ENCODE data around the gene GBX1.
A peak's percentile ranks its signal among the peaks of the same experiment; 100 is the strongest.

The GBX1 gene

DNA sequence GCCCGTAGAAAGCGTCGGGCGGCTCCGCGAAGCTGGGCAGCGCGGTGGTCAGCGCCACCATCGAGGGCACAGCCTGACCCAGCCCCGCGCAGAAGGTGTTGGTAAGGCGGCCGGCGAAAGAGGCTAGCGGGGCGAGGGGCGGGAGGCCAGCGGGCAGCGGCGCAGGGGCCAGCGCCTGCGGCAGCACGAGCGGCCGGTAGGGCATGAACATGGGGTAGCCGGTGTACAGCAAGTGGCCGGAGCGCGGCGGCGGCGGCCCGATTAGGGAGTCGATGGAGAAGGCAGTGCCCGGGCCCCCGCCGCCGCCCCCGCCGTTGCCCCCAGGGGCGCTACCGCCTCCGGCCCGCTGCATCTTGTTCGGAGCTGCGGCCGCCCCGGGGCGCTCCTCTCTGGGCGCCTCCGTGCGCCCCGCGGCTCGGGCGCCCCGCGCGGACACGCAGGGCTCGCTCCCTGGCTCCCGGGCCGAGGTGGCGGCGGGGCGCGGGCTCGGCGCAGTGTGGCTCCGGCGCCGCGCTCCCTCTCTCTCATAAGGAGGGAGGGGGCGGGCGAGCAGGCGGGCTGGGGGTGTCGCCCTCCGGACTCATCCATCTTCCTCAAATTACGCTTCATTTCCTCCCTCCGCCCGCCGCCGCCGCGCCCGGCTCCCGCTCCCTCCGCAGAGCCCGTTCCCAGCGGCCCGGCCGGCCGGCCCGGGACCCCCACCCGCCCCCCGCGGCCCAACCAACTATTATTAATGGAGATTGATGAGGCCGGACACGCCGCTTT is at the start of gene GBX1:
Gene GBX1, minus strand, starts transcription at position 498 of the 765 bp plus-strand sequence. Its CDS starts 146 bp downstream, at position 352.
- DNase-seq (ENCODE audit: low spot score): peak; percentile 21

DNA sequence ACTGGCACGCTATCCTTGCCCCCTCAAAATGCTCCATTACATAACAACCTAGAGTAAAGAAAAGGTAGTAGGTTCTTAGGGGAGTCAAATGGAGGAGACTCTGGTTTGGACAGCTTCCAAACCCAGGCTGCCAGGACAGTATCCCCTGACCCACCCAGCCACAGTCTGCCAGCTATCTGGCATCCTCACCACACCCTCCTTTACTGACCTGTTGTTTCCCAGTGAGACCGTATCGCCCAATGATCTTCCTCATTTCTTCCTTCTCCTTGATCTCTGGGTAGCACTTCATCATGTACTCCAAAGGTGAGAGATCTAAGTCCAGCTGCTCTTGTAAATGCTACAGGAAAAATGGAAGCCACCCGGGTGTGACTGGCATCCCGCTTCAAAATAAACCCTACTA is 47.9 kb upstream of the GBX1 start:
- no peak for DNase-seq (ENCODE audit: low spot score)

DNA sequence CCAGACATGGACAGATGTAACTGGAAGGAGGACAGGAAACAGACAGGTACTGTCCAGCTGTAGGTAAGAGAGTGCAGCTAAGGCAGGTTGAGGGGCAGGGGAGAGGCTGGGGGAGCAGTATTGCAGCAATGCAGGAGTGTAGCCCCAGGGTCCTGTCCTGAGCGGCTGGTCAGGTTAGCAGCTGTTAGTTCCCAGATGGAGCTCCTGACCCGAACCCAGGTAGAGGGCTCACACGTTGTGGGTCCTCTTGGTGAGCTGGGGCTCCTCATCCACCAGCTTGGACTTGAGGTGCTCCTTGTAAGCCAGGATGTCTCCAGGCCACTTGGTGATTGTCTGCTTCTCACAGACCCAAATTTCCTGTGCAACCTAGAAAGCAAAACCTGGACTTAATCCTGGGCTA is 46.3 kb upstream of the GBX1 start:
- no peak for DNase-seq (ENCODE audit: low spot score)

DNA sequence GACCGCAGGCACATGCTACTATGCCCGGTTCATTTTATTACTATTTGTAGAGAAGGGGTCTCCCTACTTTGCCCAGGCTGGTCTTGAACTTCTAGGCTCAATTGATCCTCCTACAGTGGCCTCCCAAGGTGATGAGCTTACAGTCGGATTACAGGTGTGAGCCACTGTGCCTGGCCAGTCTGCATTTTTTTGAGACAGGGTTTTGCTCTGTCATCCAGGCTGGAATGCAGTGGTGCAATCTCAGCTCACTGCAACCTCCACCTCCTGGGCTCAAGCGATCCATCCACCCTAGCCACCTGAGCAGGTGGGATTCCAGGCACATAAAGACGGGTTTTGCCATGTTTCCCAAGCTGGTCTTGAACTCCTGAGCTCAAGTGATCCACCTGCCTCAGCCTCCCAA is 45.1 kb upstream of the GBX1 start:
- DNase-seq (ENCODE audit: low spot score): no peak

DNA sequence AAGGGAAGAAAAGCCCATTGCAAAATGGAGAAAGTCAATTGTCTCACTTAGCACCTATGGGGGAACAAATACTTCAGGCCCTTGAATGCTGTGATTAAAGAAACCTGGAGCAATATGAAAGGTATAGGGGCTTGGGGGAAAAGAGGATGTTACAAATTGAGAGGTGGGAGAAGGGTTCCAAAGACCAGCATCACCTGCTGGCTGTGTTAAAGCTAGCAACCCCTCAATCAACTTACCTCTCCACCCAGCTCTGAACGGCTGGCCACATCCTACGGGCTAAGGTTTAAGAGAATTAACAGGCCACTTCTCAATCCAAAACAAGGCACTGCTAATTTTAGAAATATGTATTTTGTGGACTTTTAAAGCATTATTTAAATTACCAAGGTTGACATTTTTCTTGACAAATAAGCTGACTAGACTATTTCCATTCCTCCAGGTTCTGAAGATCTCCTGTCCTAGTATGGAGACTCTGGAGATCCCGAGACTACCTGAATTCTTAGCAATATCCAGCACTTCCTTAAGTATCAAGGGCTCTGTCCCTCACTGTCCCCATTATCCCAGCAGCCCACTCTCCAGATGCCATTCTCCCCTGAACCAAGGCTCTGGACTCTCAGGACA is 43.8 kb upstream of the GBX1 start:
- DNase-seq (ENCODE audit: low spot score): no peak

DNA sequence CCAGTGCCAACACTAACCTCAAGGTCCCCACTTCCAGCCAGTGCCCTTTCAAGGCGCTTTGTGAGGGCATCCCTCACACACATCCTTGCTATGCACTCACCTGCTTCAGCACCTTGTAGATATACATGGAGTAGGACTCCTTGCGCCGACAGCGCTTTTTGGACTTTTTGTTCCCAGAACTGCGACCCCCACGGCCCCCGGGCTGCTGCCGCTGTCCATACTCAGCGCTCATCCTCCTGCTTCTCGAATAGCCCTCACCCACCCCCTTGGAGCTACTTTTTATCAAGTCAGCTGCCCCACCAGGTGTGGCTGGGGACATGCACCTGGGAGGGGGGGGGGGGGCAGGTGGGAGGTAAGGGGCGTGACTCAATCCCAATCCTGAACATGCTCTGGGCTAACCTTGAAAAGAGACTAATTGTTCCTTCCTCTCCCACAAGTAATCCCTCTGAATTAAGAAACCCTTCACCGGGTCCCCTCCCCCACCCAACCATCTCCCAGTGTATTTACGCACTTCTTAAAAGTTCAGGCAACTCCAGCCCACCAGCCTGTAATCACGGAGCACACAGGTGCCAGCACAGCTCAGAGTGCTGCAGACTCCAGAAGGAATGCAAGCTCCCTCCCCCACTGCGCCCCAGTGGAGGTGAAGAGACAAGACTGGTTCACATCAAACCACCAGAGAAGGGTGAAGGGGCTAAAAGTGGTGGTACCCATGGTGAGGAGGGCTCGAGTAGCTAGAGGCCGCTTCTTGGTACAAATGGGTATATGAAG is 42.8 kb upstream of the GBX1 start, which contains the start of gene H2BK1:
Gene H2BK1, minus strand, starts transcription at position 402 of the 768 bp plus-strand sequence. Its CDS starts 170 bp downstream, at position 232.
- no peak for DNase-seq (ENCODE audit: low spot score)

DNA sequence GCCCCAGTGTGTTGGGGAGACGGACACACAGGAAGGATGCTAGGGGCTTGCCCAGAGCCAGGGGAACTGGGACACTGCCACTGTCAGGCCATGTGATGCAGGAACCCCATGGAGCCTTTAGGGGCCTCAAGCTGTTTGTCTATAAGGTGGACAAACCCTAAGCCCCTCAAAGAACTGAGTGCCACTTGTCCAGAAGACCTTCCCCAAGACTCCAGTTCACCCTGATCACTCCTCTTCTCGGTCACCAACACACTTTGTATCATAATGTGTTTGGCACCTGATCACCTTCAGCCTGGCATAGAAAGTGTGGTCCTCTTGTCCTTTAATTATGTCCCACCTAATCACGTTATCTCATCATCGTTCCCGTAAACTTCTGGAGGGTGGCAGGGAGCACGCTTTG is 42.1 kb upstream of the GBX1 start:
- no peak for DNase-seq (ENCODE audit: low spot score)

DNA sequence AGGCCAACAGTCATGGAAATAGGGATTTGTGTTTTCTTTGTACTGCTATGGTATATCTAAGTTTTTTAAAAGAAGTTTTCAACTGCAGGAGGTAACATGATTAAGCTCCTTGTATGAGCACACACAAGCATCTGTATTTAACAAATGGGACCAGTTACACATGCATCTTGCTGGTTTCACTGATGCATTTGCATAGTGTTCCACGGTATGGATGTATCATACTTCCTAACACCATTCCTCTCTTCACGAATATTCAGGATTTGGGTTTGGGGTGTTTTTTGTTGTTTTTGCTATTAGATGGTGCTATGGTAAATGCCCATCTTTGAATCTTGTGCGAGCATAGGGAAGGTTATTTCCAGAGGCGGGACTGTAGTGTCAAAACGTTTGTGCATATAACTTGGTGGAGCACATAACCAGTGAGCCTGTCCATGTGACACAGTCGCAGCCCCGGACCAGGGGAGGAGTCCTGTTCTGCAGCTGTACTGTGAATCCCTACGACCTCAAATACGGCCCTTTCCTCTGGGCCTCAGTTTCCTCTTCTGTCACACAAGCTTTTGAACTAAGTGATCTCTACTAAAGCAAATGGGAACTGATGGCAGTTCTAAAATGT is 40.9 kb upstream of the GBX1 start:
- DNase-seq (ENCODE audit: low spot score): no peak

DNA sequence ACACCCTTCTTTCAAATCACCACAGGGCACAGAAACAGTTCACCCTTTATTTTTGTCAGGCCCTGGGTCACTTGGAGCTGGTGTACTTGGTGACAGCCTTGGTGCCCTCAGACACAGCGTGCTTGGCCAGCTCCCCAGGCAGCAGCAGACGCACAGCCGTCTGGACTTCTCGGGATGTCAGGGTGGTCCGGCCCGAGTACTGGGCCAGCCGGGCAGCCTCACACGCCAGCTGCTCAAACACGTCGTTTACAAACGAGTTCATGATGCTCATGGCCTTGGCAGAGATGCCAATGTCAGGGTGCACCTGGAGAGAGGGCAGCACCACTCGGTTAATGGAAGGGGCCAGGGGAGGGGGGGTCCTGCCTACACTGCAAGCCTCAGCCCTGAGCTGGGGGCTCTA is 40.3 kb upstream of the GBX1 start:
- no peak for DNase-seq (ENCODE audit: low spot score)

DNA sequence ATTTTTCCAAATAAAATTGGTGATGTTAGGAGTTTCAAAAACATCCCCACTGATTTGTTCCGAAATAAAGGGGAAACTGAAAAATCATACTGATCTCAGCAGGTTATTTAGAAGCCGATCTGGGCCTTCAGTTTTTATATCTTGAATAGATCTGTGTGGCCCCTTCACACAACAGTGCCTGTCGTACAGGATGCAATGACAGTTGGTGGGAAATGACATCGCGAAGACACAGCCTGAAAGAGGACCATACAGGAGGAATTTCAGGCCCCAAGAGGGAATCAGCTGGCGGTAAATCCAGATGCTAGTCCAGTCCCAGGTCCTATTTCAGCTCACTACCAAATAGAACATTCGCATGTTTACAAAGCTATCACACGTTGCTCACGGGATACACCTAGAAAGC is 39.8 kb upstream of the GBX1 start:
- DNase-seq (ENCODE audit: low spot score): no peak

DNA sequence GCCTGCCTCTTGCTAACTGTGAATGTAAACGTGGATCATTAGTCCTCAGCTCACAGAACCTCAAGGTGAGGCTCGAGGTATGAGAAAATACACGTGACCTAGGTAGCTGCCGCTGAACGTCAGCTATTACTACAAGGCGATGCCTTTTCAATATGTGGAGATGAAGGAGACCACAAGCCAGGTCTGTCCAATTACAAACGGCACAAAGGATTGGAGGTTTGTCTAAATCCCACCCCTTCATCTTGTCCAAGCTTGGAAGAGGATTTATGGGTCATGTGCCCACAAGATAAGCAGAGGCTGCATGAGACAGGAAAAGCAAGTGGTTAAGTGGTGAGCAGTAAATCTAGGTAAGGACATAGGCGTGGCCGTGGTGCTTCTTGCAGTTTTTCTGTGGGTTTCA is 39.4 kb upstream of the GBX1 start:
- DNase-seq (ENCODE audit: low spot score): peak; percentile 46

DNA sequence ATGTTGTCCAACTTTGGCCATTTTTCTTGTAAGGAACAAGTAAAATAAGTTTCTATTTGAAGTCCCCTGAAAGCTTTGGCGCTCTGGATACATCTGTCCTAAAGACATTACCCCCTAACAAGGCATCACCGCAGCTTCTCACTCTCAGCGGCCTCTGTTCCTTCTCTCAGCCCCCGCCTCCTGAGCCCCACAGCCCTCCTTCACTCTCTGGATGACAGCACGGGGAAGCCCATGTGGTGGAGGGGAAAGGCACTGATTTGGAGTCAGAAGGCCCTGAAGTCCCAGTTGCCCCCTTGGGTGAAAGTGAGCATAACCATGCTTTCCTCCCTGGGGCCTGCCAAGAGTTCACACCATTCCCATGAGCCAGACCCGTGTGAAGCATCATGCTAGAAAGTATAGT is 38.2 kb upstream of the GBX1 start:
- DNase-seq (ENCODE audit: low spot score): no peak

DNA sequence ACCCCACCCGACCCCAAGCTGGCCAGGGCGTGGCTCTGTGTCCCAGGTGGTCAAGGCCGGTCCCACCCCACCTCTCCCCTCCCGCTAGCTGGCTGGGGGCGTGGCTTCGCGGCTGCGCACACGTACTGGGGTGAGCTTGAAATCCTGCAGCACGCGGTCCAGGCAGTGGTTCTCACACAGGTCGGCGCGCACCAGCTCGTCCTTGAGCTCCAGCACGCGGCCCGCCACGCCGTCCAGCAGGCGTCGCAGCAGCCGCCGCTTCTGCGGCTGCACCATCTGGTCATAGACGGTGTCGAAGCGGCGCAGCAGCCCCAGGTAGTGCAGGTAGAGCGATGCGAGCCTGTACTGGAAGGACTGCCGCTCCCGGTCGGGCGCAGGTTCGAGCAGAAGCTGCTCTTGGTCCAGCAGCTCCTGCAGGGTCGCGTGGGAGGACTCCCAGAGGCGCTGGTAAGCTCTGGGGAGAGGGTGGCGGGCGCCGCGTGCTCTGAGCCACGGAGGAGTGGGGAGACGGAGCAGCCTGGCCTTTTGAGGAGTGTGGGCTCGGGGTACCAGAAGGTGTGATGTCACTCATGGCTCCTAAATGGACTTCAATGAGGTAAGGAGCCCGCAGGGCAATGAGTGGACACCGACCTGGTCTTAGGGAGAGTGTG is 37.0 kb upstream of the GBX1 start:
- DNase-seq (ENCODE audit: low spot score): no peak

DNA sequence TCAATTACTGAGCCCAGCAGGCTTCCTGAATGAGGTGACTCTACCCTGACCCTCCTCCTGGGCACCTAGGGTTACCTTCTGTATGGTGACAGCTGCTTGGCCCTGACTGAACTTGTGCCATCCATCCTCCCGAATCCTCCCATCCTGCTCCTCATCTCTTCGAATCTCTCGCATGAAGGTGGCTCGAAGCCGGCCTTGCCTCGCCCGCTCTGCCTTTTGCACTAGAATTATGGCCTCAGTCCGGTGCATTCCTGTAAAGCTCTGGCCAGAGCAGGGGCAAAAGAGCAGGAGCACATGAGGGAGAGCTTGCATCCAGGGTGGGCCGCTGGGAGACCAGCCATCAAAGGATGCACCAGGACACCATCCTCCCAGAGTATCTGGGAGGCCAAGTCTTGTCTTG is 35.3 kb upstream of the GBX1 start:
- DNase-seq (ENCODE audit: low spot score): no peak

DNA sequence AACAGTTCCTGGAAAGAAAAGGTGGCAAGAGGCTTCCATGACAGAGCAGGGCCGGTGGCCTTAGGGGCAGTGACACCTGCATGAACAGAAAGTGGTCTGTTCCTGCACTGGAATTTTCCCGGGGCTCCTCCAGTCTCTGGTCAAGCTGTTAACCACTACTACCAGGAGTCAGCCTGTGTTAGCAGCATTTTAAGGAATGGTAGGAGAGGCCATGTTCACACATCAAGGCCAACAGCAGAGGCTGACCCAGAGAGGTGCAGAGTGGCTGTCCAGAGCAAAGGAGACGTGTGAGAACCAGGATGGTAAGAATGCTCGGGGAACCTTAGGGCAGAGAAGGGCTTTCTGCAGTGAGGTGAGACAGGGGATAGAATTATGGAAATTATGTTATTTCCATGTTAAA is 34.3 kb upstream of the GBX1 start:
- no peak for DNase-seq (ENCODE audit: low spot score)

DNA sequence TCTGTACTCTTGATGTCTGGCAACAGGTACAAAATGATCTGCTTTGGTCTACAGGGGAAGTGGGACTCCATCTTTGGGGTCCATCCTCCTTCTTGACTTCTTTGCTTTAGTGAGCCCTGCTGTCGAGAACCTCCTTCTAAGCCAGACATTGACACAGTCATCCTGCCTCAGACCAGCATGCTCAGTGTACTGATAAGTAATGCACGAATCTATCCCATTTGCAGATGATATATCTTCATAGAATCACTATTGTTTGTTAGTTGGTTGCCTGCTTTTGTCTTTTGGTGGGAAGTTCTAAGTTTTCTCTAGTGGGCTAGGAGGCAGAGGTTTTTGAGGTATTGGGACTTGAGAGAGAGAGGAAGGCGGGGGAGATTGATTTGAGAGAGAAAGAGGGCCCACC is 33.9 kb upstream of the GBX1 start:
- DNase-seq (ENCODE audit: low spot score): no peak

DNA sequence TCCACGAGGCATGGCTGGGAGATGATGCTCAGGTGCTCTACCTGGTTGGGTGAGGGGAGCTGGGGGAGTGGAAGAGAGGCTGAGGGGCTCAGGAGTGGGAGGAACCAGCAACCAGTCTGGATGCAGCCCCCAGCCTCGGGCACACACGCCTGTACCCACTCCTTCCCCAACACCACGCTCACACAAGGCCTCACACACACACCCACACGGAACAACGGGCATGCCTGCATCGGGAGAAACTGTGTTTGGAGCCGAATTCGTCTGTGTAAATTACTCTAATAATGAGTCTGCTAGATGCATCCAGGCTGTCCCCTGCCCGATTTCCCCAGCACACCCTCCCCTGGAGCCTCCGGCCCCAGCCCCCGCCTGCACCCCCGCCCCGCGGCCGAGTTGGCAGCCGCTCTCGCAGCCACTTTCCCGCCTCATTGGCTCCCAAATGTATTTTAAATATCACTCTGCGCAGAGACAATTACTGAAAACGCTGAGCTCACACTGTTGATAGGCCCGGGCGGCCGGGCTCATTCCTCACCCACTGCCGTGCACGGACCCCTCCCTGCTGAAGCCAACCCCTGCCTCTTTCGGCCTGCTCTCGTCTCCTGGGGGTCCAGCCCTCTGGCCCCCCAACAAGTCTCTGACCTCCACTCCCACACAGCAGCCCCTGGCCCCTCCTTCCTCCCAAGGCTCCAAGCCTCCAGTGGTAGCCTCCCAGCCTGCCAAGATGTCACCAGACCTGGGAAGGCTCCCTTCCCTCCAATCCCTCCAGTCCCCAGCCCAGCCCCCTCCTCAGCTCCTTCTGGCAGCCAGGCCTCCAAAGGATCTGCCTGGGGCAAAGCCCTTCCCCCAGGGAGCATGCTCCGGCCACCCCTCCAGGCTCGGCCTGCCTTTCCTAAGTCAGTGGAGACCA is 31.7 kb upstream of the GBX1 start:
- DNase-seq (ENCODE audit: low spot score): no peak

DNA sequence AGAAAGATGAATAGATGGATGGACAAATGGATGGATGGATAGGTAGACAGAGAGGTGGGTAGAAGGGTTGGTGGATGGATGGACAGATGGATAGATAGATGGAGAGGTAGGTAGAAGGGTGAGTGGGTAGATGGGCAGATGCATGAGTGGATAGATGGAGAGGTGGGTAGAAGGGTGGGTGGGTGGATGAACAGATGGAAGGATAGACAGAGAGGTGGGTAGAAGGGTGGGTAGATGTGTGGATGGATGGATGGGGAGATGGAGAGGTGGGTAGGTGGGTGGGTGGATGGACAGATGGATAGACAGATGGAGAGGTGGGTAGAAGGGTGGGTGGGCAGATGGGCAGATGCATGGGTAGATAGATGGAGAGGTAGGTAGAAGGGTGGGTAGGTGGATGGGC is 30.4 kb upstream of the GBX1 start:
- DNase-seq (ENCODE audit: low spot score): no peak

DNA sequence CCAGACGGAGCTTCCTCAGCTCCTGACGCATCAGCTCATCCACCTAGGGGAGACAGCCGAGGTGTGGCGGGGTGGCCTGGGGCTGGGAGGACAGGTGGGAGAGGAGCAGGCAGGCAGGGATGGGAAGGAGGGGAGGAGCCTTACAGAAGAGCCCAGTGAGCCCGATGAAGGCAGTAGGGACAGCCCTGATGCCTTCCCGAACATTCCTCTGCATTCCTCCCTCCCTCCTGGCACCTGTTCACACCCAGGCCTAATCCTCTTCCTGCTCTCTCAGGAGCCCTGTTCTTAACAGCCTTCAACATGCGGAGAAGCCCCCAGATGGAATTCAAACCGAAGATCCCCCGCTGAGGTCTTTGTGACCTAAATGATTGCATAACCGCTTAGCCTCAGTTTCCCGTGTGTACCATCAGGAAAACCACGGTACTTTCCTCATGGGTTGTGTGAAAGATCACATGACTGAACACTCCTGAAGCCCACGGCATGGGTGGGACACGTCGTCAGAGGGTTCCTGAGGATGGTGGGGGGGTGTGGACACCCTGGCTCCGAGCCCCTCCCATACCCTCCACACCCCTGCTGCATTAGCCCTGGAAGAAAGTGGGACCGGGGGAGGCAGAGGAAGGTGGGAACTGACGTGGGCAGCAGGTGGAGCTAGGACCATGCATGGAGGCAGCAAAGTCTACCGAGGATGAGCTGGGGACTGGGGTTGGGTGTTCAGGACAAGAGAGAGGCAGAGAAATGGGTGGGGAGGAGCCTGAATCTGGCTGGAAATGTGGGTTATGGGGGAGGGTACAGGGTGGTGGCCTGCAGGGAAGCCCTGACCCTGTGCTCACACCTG is 28.3 kb upstream of the GBX1 start:
- no peak for DNase-seq (ENCODE audit: low spot score)

DNA sequence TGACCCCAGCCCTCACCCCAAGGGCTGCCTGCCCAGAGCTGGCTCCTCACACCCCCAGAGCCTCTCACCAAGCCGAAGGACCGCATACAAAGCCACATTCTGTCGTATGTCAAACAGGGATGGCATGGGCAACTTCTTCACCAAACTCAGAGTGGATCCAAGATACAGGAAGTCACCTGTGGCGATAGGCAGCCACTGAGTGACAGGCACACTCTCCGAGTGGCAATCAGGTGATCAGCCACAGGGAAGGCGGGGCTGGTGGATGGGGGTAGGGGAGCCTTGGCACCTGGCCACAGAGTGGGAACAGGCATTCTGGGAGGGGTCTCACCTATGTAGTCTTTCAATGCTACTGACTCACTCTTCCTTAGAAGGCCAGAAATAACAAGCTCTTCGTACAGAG is 26.7 kb upstream of the GBX1 start:
- DNase-seq (ENCODE audit: low spot score): no peak

Measured in SW480 (cell line).